Progenitor cell of endocrine pancreas (in vitro differentiated cells): Measurements from ENCODE around the gene RRP9. TPM values are rescaled to one million over a fixed set of nuclear protein-coding genes. Genes with fewer than 3 reads are reported as not detected.

ENCODE experiments used
- DNase-seq: peaks from one replicate; pipeline ENCODE4 v3.0.0; 2021; ENCODE audit warnings: low spot score; ENCODE audit not compliant: unreplicated experiment
- H3K27ac Mint-ChIP-seq: 2 replicates; pipeline ENCODE4 v1.8.0; 2021; ENCODE audit warnings: mild to moderate bottlenecking, moderate library complexity, mixed read lengths
- H3K27me3 Mint-ChIP-seq: 2 replicates; pipeline ENCODE4 v1.8.0; 2021; ENCODE audit warnings: mixed read lengths
- H3K36me3 Mint-ChIP-seq: 2 replicates; pipeline ENCODE4 v1.8.0; 2022; ENCODE audit warnings: mixed read lengths; ENCODE audit not compliant: insufficient read depth
- H3K4me1 Mint-ChIP-seq: 2 replicates; pipeline ENCODE4 v1.8.0; 2021; ENCODE audit warnings: low read depth, mixed read lengths
- H3K4me3 Mint-ChIP-seq: 2 replicates; pipeline ENCODE4 v1.8.0; 2021; ENCODE audit warnings: low read depth, mild to moderate bottlenecking, moderate library complexity, mixed read lengths
- H3K9me3 Mint-ChIP-seq: 2 replicates; pipeline ENCODE4 v1.8.0; 2021; ENCODE audit warnings: low read depth, mixed read lengths
- CTCF ChIP-seq: fragments of 200-600 bp; sonication (generic); IDR thresholded peaks from one replicate; pipeline ENCODE4 v1.5.0; 2021; ENCODE audit warnings: antibody characterized with exemption, mild to moderate bottlenecking; ENCODE audit not compliant: unreplicated experiment
- total RNA-seq: library from RNA; stranded (reverse); gene quantifications from 2 replicates; pipeline ENCODE4 v1.2.1, GENCODE V29; 2021

RRP9 gene
- total RNA-seq, 1 donor from 2014 or later, result 22.5 TPM

GRCh38 chr3:51985063-51985462 lies 43.4 kb upstream of the RRP9 start:
- no peak for TF ChIP-seq CTCF
- Mint-ChIP-seq H3K9me3 (no peaks in the 10 kb centered on the region), H3K27me3 (no peaks in the 10 kb centered on the region), H3K4me3 (no peak overlapping the region), H3K27ac (peak overlapping the region; percentile 25), H3K36me3 (peaks cover 1% of the 10 kb centered on the region), H3K4me1 (peaks cover 13% of the 10 kb centered on the region)
- no peak for DNase-seq

- no peak for TF ChIP-seq CTCF
- Mint-ChIP-seq H3K4me3 (peak overlapping the region; percentile 74), H3K4me1 (peaks cover 13% of the 10 kb centered on the region), H3K27ac (peak overlapping the region; percentile 67), H3K36me3 (peaks cover 1% of the 10 kb centered on the region), H3K9me3 (no peaks in the 10 kb centered on the region), H3K27me3 (no peaks in the 10 kb centered on the region)
- no peak for DNase-seq
These were observed 42.6 kb upstream of the RRP9 start for GRCh38 chr3:51984269-51984647.

- H3K36me3 Mint-ChIP-seq, result peaks cover 1% of the 10 kb centered on the region
- peak overlapping the region; percentile 94 for H3K27ac Mint-ChIP-seq
- H3K4me1 Mint-ChIP-seq, result peaks cover 13% of the 10 kb centered on the region
These were observed 42.0 kb upstream of the RRP9 start for GRCh38 chr3:51983578-51984268.

GRCh38 chr3:51982838-51983577 lies 41.3 kb upstream of the RRP9 start, which contains the start of gene ACY1:
ACY1 (plus strand) TSS chr3:51983535; CDS start chr3:51984065, 530 bp downstream.
- peak within 1 kb of the TSS; percentile 99 for H3K27ac Mint-ChIP-seq
- H3K4me1 Mint-ChIP-seq, result peaks cover 13% of the 10 kb centered on the region
- peaks cover 1% of the 10 kb centered on the region for H3K36me3 Mint-ChIP-seq
- H3K9me3 Mint-ChIP-seq, result no peaks in the 10 kb centered on the region
- no peaks in the 10 kb centered on the region for H3K27me3 Mint-ChIP-seq
- peak; percentile 71 for DNase-seq
- peak within 1 kb of the TSS; percentile 75 for H3K4me3 Mint-ChIP-seq
- no peak for TF ChIP-seq CTCF

More at GRCh38 chr3:51983578-51984268, 42.0 kb upstream of the RRP9 start:
- no peak for TF ChIP-seq CTCF
- Mint-ChIP-seq H3K4me3 (peak overlapping the region; percentile 74), H3K27me3 (no peaks in the 10 kb centered on the region), H3K9me3 (no peaks in the 10 kb centered on the region)
- no peak for DNase-seq

GRCh38 chr3:51982352-51982837 lies 40.7 kb upstream of the RRP9 start:
- peak; percentile 70 for TF ChIP-seq CTCF
- Mint-ChIP-seq H3K27me3 (no peaks in the 10 kb centered on the region), H3K4me1 (peaks cover 13% of the 10 kb centered on the region), H3K9me3 (no peaks in the 10 kb centered on the region), H3K36me3 (peaks cover 1% of the 10 kb centered on the region), H3K4me3 (peak overlapping the region; percentile 75), H3K27ac (peak overlapping the region; percentile 99)
- no peak for DNase-seq
